Measurements from ENCODE around the gene TMCO6. TPM values are rescaled to one million over a fixed set of nuclear protein-coding genes. Genes with fewer than 3 reads are reported as not detected.
A peak's percentile ranks its signal among the peaks of the same experiment; 100 is the strongest.
"Not testable (repeated sequence)": the region's sequence is repeated elsewhere in the genome, so short reads cannot be mapped to it uniquely, and the experiment has no call there.

Gene TMCO6
- total RNA-seq, 6 donors from 2014 or later = 11.8 to 99.7 (median 31.3) TPM

GRCh38 chr5:140658870-140659269 lies 19.6 kb downstream of the TMCO6 start:
- DNase-seq (no peak), ATAC-seq (ENCODE audit: low FRiP score in 2 of 2) (no peak)
- Histone ChIP-seq H3K27me3 (no peaks in the 10 kb centered on the region), H3K27ac (no peak overlapping the region), H3K9me3 (no peaks in the 10 kb centered on the region), H3K4me3 (no peak overlapping the region), H3K4me1 (peaks cover 3 to 5% (median 4%) of the 10 kb centered on the region in 4 donors), H3K36me3 (peaks cover 64 to 94% (median 88%) of the 10 kb centered on the region in 4 donors)
- 93 to 97% methylated on average over 17 of the region's 17 CpGs for WGBS, 2 donors
- no peak for TF ChIP-seq POLR2AphosphoS5 (IDR thresholded peaks at IDR 0.05)
- TF ChIP-seq EP300 (IDR thresholded peaks at IDR 0.05) = no peak
- no peak for TF ChIP-seq CTCF (IDR thresholded peaks at IDR 0.05)
- no peak for TF ChIP-seq POLR2A (IDR thresholded peaks at IDR 0.05)

- not testable (repeated sequence) for DNase-seq; H3K27ac ChIP-seq; H3K9me3 ChIP-seq; H3K27me3 ChIP-seq; ATAC-seq (ENCODE audit: low FRiP score in 2 of 2); H3K4me3 ChIP-seq
- peaks cover 52 to 79% (median 74%) of the 10 kb centered on the region in 4 donors for H3K36me3 ChIP-seq
- peaks cover 5 to 10% (median 7%) of the 10 kb centered on the region in 4 donors for H3K4me1 ChIP-seq
- 84 to 95% methylated on average over 6 of the region's 6 CpGs for WGBS, 2 donors
Measured at GRCh38 chr5:140660371-140660770, 21.1 kb downstream of the TMCO6 start.

- ATAC-seq (ENCODE audit: low FRiP score in 2 of 2) (no peak), DNase-seq (peak in 1 of 2 donors; percentile 61)
- WGBS, 2 donors = 17 to 22% methylated on average over 18 of the region's 18 CpGs
- Histone ChIP-seq H3K9me3 (no peaks in the 10 kb centered on the region), H3K27me3 (no peaks in the 10 kb centered on the region), H3K36me3 (peaks cover 32 to 61% (median 51%) of the 10 kb centered on the region in 4 donors), H3K4me1 (peaks cover 17 to 28% (median 19%) of the 10 kb centered on the region in 4 donors), H3K27ac (peak overlapping the region; percentile 87 to 94 (median 93)), H3K4me3 (peak overlapping the region; percentile 47 to 87 (median 86))
- TF ChIP-seq EP300 (IDR thresholded peaks at IDR 0.05) (no peak), CTCF (IDR thresholded peaks at IDR 0.05) (no peak), POLR2AphosphoS5 (IDR thresholded peaks at IDR 0.05) (no peak), POLR2A (IDR thresholded peaks at IDR 0.05) (no peak)
Measured at GRCh38 chr5:140664030-140664358, 24.7 kb downstream of the TMCO6 start.

- Histone ChIP-seq H3K9me3 (no peaks in the 10 kb centered on the region), H3K4me3 (peak within 1 kb of the TSS; percentile 81 to 87 (median 86)), H3K27ac (peak within 1 kb of the TSS; percentile 87 to 94 (median 93)), H3K36me3 (peaks cover 36 to 61% (median 51%) of the 10 kb centered on the region in 4 donors), H3K27me3 (no peaks in the 10 kb centered on the region), H3K4me1 (peaks cover 17 to 28% (median 19%) of the 10 kb centered on the region in 4 donors)
- WGBS, 2 donors = 0 to 1% methylated on average over 25 to 43 of the region's 54 CpGs
- DNase-seq (peak; percentile 99), ATAC-seq (ENCODE audit: low FRiP score in 2 of 2) (peak; percentile 98 to 100)
- TF ChIP-seq CTCF (IDR thresholded peaks at IDR 0.05) = no peak
- TF ChIP-seq POLR2AphosphoS5 (IDR thresholded peaks at IDR 0.05) = peak; percentile 93 to 95
- peak in 1 of 4 donors; percentile 44 for TF ChIP-seq EP300 (IDR thresholded peaks at IDR 0.05)
- TF ChIP-seq POLR2A (IDR thresholded peaks at IDR 0.05) = peak in 3 of 4 donors; percentile 50 to 87 (median 58)
Measured at GRCh38 chr5:140664359-140665119, 25.3 kb downstream of the TMCO6 start, which contains the start of gene WDR55. Gene WDR55 (plus strand): TSS chr5:140664904. CDS start chr5:140664913, 9 bp downstream.

- peaks cover 5 to 11% (median 6%) of the 10 kb centered on the region in 4 donors for H3K4me1 ChIP-seq
- not testable (repeated sequence) for ATAC-seq (ENCODE audit: low FRiP score in 2 of 2); H3K9me3 ChIP-seq; H3K4me3 ChIP-seq; H3K27me3 ChIP-seq; H3K27ac ChIP-seq
- peak in 1 of 2 donors; percentile 53 for DNase-seq
- peaks cover 16 to 89% (median 66%) of the 10 kb centered on the region in 4 donors for H3K36me3 ChIP-seq
- WGBS, 2 donors = 92 to 100% methylated on average over 2 of the region's 4 CpGs
Measured at GRCh38 chr5:140671035-140671434, 31.8 kb downstream of the TMCO6 start.
